Gastrocnemius medialis (tissue), 4 donors: ENCODE measurements around the gene EME2.

Experiments used
- POLR2A ChIP-seq, 2 donors: fragments of 450-650 bp; IDR thresholded peaks; one replicate each; pipeline ENCODE4 v1.6.1; 2017; ENCODE audit warnings: antibody characterized with exemption in 2 of 2, mild to moderate bottlenecking in 2 of 2, moderate library complexity in 2 of 2
- TF ChIP-seq, protein P1 (sequence below), 5 experiments: fragments of 450-650 bp in 3 of 5; fragments of 200-600 bp in 2 of 5; sonication (generic) in 2 of 5; IDR thresholded peaks in 4 of 5; conservative IDR thresholded peaks in 1 of 5; 1 replicate in 4 of 5; 2 replicates in 1 of 5; pipeline ENCODE4 v1.5.1; 2016 to 2019; ENCODE audit warnings: antibody characterized with exemption in 5 of 5, mild to moderate bottlenecking in 3 of 5, moderate library complexity in 3 of 5

DNA sequence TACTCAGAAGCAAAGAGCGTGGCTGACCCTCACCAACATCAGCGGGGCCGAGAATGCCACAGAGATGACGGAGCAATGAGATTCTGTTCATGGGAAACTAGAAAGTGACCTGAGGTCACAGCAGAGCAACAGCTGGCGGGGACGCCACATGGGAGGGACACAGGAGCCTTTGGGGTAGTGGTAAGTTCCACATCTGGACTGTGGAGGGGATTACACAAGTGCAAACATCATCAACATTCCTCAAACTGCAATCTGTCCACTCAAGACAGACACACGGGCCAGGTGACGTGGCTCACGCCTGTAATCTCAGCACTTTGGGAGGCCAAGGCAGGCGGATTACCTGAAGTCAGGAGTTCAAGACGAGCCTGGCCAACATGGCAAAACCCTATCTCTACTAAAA is 42.9 kb downstream of the EME2 start:
- TF ChIP-seq, protein P1, sequence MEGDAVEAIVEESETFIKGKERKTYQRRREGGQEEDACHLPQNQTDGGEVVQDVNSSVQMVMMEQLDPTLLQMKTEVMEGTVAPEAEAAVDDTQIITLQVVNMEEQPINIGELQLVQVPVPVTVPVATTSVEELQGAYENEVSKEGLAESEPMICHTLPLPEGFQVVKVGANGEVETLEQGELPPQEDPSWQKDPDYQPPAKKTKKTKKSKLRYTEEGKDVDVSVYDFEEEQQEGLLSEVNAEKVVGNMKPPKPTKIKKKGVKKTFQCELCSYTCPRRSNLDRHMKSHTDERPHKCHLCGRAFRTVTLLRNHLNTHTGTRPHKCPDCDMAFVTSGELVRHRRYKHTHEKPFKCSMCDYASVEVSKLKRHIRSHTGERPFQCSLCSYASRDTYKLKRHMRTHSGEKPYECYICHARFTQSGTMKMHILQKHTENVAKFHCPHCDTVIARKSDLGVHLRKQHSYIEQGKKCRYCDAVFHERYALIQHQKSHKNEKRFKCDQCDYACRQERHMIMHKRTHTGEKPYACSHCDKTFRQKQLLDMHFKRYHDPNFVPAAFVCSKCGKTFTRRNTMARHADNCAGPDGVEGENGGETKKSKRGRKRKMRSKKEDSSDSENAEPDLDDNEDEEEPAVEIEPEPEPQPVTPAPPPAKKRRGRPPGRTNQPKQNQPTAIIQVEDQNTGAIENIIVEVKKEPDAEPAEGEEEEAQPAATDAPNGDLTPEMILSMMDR (IDR thresholded peaks at IDR 0.05 in 4 of 5, conservative IDR thresholded peaks at IDR 0.05 in 1 of 5): no peak
- no peak for TF ChIP-seq POLR2A (IDR thresholded peaks at IDR 0.05)
